Mesodermal cell (in vitro differentiated cells): Measurements from ENCODE around the gene CTIF.

Source experiments
- H3K27ac ChIP-seq: 2 replicates; pipeline ENCODE4 v1.7.0; 2013; ENCODE audit warnings: mild to moderate bottlenecking, low read depth, low read length, moderate library complexity; ENCODE audit not compliant: severe bottlenecking
- H3K36me3 ChIP-seq: 2 replicates; pipeline ENCODE4 v1.7.1; 2013; ENCODE audit warnings: mild to moderate bottlenecking, low read length, moderate library complexity; ENCODE audit not compliant: control insufficient read depth, insufficient read depth
- H3K4me1 ChIP-seq: one replicate; pipeline ENCODE4 v1.7.1; 2013; ENCODE audit warnings: mild to moderate bottlenecking, low read length; ENCODE audit not compliant: insufficient read depth, control insufficient read depth, poor library complexity, severe bottlenecking
- H3K4me3 ChIP-seq: 2 replicates; pipeline ENCODE4 v1.7.0; 2013; ENCODE audit warnings: low read length, control low read depth, mild to moderate bottlenecking; ENCODE audit not compliant: insufficient read depth, poor library complexity, severe bottlenecking; ENCODE audit errors: extremely low read depth
- H3K9me3 ChIP-seq: 2 replicates; pipeline ENCODE4 v1.7.1; 2013; ENCODE audit warnings: mild to moderate bottlenecking, low read length, moderate library complexity; ENCODE audit not compliant: control insufficient read depth
- WGBS, 2 experiments: methylation state at CpG; one replicate each; pipeline ENCODE4 v1.1.5; 2013; ENCODE audit warnings: missing lambda C conversion rate in 2 of 2; ENCODE audit not compliant: insufficient coverage in 2 of 2; 5-methylcytosine and 5-hydroxymethylcytosine counted together

Gene CTIF

GRCh38 chr18:48799724-48800315, 261.0 kb downstream of the CTIF start:
- 94 to 95% methylated on average over 5 to 7 of the region's 8 CpGs for WGBS, 2 experiments
- H3K4me1 ChIP-seq, result no peaks in the 10 kb centered on the region
- peaks cover 29% of the 10 kb centered on the region for H3K36me3 ChIP-seq
- no peak overlapping the region for H3K4me3 ChIP-seq
- H3K9me3 ChIP-seq, result no peaks in the 10 kb centered on the region
- no peak overlapping the region for H3K27ac ChIP-seq

GRCh38 chr18:48800466-48800865, 261.6 kb downstream of the CTIF start:
- Histone ChIP-seq H3K4me1 (no peaks in the 10 kb centered on the region), H3K9me3 (no peaks in the 10 kb centered on the region), H3K4me3 (no peak overlapping the region), H3K27ac (no peak overlapping the region), H3K36me3 (peaks cover 33% of the 10 kb centered on the region)
- 86 to 99% methylated on average over 5 to 6 of the region's 6 CpGs for WGBS, 2 experiments

GRCh38 chr18:48800876-48801727, 262.3 kb downstream of the CTIF start:
- Histone ChIP-seq H3K27ac (no peak overlapping the region), H3K4me1 (no peaks in the 10 kb centered on the region), H3K36me3 (peaks cover 33% of the 10 kb centered on the region), H3K4me3 (no peak overlapping the region), H3K9me3 (no peaks in the 10 kb centered on the region)
- WGBS, 2 experiments, result 93 to 97% methylated on average over 11 of the region's 14 CpGs

GRCh38 chr18:48801728-48802542, 263.1 kb downstream of the CTIF start:
- WGBS, 2 experiments, result 98 to 100% methylated on average over 4 to 7 of the region's 7 CpGs
- no peaks in the 10 kb centered on the region for H3K9me3 ChIP-seq
- no peak overlapping the region for H3K4me3 ChIP-seq
- H3K4me1 ChIP-seq, result peaks cover 2% of the 10 kb centered on the region
- H3K36me3 ChIP-seq, result peaks cover 29% of the 10 kb centered on the region
- H3K27ac ChIP-seq, result no peak overlapping the region

- H3K9me3 ChIP-seq, result no peaks in the 10 kb centered on the region
- H3K27ac ChIP-seq, result no peak overlapping the region
- H3K4me1 ChIP-seq, result peaks cover 3% of the 10 kb centered on the region
- peaks cover 26% of the 10 kb centered on the region for H3K36me3 ChIP-seq
- H3K4me3 ChIP-seq, result no peak overlapping the region
- 78 to 83% methylated on average over 11 of the region's 11 CpGs for WGBS, 2 experiments
Observed at GRCh38 chr18:48802543-48803290, 263.9 kb downstream of the CTIF start.

- WGBS, 2 experiments, result 93 to 96% methylated on average over 3 of the region's 3 CpGs
- H3K36me3 ChIP-seq, result peaks cover 22% of the 10 kb centered on the region
- H3K27ac ChIP-seq, result no peak overlapping the region
- peaks cover 3% of the 10 kb centered on the region for H3K4me1 ChIP-seq
- no peak overlapping the region for H3K4me3 ChIP-seq
- H3K9me3 ChIP-seq, result no peaks in the 10 kb centered on the region
Observed at GRCh38 chr18:48803518-48803917, 264.7 kb downstream of the CTIF start.

- 93 to 99% methylated on average over 9 to 10 of the region's 11 CpGs for WGBS, 2 experiments
- Histone ChIP-seq H3K4me1 (peaks cover 3% of the 10 kb centered on the region), H3K27ac (no peak overlapping the region), H3K36me3 (peaks cover 22% of the 10 kb centered on the region), H3K9me3 (no peaks in the 10 kb centered on the region), H3K4me3 (no peak overlapping the region)
Observed at GRCh38 chr18:48803951-48804855, 265.4 kb downstream of the CTIF start.

GRCh38 chr18:48804856-48805610, 266.2 kb downstream of the CTIF start:
- 90 to 97% methylated on average over 5 to 10 of the region's 11 CpGs for WGBS, 2 experiments
- H3K36me3 ChIP-seq, result peaks cover 15% of the 10 kb centered on the region
- H3K4me3 ChIP-seq, result no peak overlapping the region
- peaks cover 3% of the 10 kb centered on the region for H3K4me1 ChIP-seq
- no peak overlapping the region for H3K27ac ChIP-seq
- H3K9me3 ChIP-seq, result no peaks in the 10 kb centered on the region

GRCh38 chr18:48805826-48806535, 267.1 kb downstream of the CTIF start:
- Histone ChIP-seq H3K4me3 (no peak overlapping the region), H3K27ac (no peak overlapping the region), H3K4me1 (peaks cover 3% of the 10 kb centered on the region), H3K9me3 (no peaks in the 10 kb centered on the region), H3K36me3 (peaks cover 15% of the 10 kb centered on the region)
- WGBS, 2 experiments, result 88 to 96% methylated on average over 7 of the region's 10 CpGs
